ENCODE data around the gene NAIF1. TPM values are rescaled to one million over a fixed set of nuclear protein-coding genes. Genes with fewer than 3 reads are reported as not detected.

NAIF1 gene
- total RNA-seq, 1 donor from 2014 or later = 9.5 TPM

GRCh38 chr9:128082151-128082550, 15.0 kb upstream of the NAIF1 start:
- Histone ChIP-seq H2AFZ (replicated peaks) (no peak overlapping the region), H3K9ac (no peak overlapping the region), H3K36me3 (no peaks in the 10 kb centered on the region), H3F3A (ENCODE audit: low read depth) (peaks cover 30% of the 10 kb centered on the region), H3K4me1 (peaks cover 12% of the 10 kb centered on the region), H3K27ac (no peak overlapping the region), H4K20me1 (ENCODE audit: low read depth) (peaks cover 12% of the 10 kb centered on the region), H3K4me2 (peak overlapping the region; percentile 45), H3K9me3 (ENCODE audit: low read depth) (no peaks in the 10 kb centered on the region), H3K27me3 (no peaks in the 10 kb centered on the region), H3K79me2 (ENCODE audit: low read depth) (peaks cover 23% of the 10 kb centered on the region), H3K4me3 (no peak overlapping the region)
- Mint-ChIP-seq H3K4me3 (no peak overlapping the region), H3K27ac (peak overlapping the region; percentile 19), H3K36me3 (peaks cover 7% of the 10 kb centered on the region), H3K4me1 (peaks cover 36% of the 10 kb centered on the region), H3K27me3 (ENCODE audit: insufficient read depth, low read depth) (peaks cover 6% of the 10 kb centered on the region), H3K9me3 (no peaks in the 10 kb centered on the region)
- peak; percentile 50 for DNase-seq (ENCODE audit: low spot score)
- TF ChIP-seq CTCF (IDR thresholded peaks at IDR 0.05) (no peak), EZH2 (IDR thresholded peaks at IDR 0.05) (no peak), EZH2phosphoT487 (IDR thresholded peaks at IDR 0.05) (no peak)

- peak overlapping the region; percentile 50 for H3K4me3 Mint-ChIP-seq
- peaks cover 31% of the 10 kb centered on the region for H3K79me2 ChIP-seq (ENCODE audit: low read depth)
These were observed 13.9 kb upstream of the NAIF1 start for GRCh38 chr9:128081056-128081455.

GRCh38 chr9:128080206-128080605, 13.1 kb upstream of the NAIF1 start:
- H3K27me3 ChIP-seq = no peaks in the 10 kb centered on the region
- Mint-ChIP-seq H3K27ac (no peak overlapping the region), H3K4me1 (peaks cover 36% of the 10 kb centered on the region), H3K36me3 (peaks cover 7% of the 10 kb centered on the region), H3K27me3 (ENCODE audit: insufficient read depth, low read depth) (peaks cover 7% of the 10 kb centered on the region), H3K4me3 (no peak overlapping the region), H3K9me3 (no peaks in the 10 kb centered on the region)
- H4K20me1 ChIP-seq (ENCODE audit: low read depth) = peaks cover 12% of the 10 kb centered on the region
- H3K79me2 ChIP-seq (ENCODE audit: low read depth) = peaks cover 33% of the 10 kb centered on the region
- no peak for DNase-seq (ENCODE audit: low spot score)
- peaks cover 12% of the 10 kb centered on the region for H3K4me1 ChIP-seq
- H3K9me3 ChIP-seq (ENCODE audit: low read depth) = no peaks in the 10 kb centered on the region
- H3K27ac ChIP-seq = peak overlapping the region; percentile 85
- H3K36me3 ChIP-seq = no peaks in the 10 kb centered on the region
- H3F3A ChIP-seq (ENCODE audit: low read depth) = peaks cover 30% of the 10 kb centered on the region
- peak overlapping the region; percentile 23 for H3K4me2 ChIP-seq
- TF ChIP-seq EZH2 (IDR thresholded peaks at IDR 0.05) (no peak), CTCF (IDR thresholded peaks at IDR 0.05) (no peak), EZH2phosphoT487 (IDR thresholded peaks at IDR 0.05) (no peak)
- no peak overlapping the region for H3K4me3 ChIP-seq
- H3K9ac ChIP-seq = no peak overlapping the region
- H2AFZ ChIP-seq (replicated peaks) = no peak overlapping the region

More at GRCh38 chr9:128081056-128081455, 13.9 kb upstream of the NAIF1 start:
- H3K27ac Mint-ChIP-seq = peak overlapping the region; percentile 94
- H3K9me3 Mint-ChIP-seq = no peaks in the 10 kb centered on the region
- no peak overlapping the region for H3K9ac ChIP-seq
- peaks cover 30% of the 10 kb centered on the region for H3F3A ChIP-seq (ENCODE audit: low read depth)
- H3K4me1 ChIP-seq = peaks cover 12% of the 10 kb centered on the region
- no peak overlapping the region for H2AFZ ChIP-seq (replicated peaks)
- H3K4me3 ChIP-seq = no peak overlapping the region
- TF ChIP-seq EZH2phosphoT487 (IDR thresholded peaks at IDR 0.05) (no peak), CTCF (IDR thresholded peaks at IDR 0.05) (no peak), EZH2 (IDR thresholded peaks at IDR 0.05) (no peak)
- peak; percentile 81 for DNase-seq (ENCODE audit: low spot score)
- H3K36me3 Mint-ChIP-seq = peaks cover 7% of the 10 kb centered on the region
- H3K9me3 ChIP-seq (ENCODE audit: low read depth) = no peaks in the 10 kb centered on the region
- H3K4me2 ChIP-seq = peak overlapping the region; percentile 23
- peak overlapping the region; percentile 85 for H3K27ac ChIP-seq
- H3K36me3 ChIP-seq = no peaks in the 10 kb centered on the region
- H3K27me3 Mint-ChIP-seq (ENCODE audit: insufficient read depth, low read depth) = peaks cover 7% of the 10 kb centered on the region
- peaks cover 12% of the 10 kb centered on the region for H4K20me1 ChIP-seq (ENCODE audit: low read depth)
- no peaks in the 10 kb centered on the region for H3K27me3 ChIP-seq
- peaks cover 36% of the 10 kb centered on the region for H3K4me1 Mint-ChIP-seq
